ENCODE measurements around the gene WDR48. TPM values are rescaled to one million over a fixed set of nuclear protein-coding genes. Genes with fewer than 3 reads are reported as not detected.

Gene WDR48
- total and polyA plus RNA-seq, 9 of the 15 experiments (the other 6 are each of a cell fraction or from before 2014, with no cell fraction given), result 26.6 to 70.6 (median 48.0) TPM

DNA sequence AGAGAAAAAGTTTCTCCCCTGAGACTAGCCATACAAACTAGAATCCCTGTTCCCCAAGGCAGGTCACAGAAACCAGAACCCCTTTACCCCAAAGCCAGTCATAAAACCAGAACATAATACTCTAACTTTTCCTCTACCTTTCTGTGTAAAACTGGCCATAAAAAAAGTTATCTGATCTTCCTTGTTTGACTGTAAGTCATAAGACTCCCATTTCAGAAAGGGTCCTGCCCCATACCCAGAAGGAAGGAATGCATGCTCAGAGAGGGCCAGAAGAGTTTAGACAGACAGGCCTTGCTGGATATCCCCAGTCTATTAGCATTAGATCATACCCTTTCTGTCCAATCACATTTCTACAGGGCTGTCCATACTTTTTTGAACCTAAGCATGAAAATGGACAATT is 27.3 kb upstream of the WDR48 start (continued):
- TF ChIP-seq PBX2 (CRISPR knock-in tag; IDR thresholded peaks at IDR 0.05; ENCODE audit: low read depth) (no peak), PBX2 (tag; conservative IDR thresholded peaks at IDR 0.05; ENCODE audit: low read depth) (0 out of 2 replicates have a peak, but pooled peaks have one; percentile 13), MTA1 (IDR thresholded peaks at IDR 0.05; ENCODE audit: borderline replicate concordance) (no peak), NR4A1 (CRISPR knock-in tag; IDR thresholded peaks at IDR 0.05) (no peak), NR4A1 (tag; IDR thresholded peaks at IDR 0.05) (peak; percentile 20; the same call in 1 of the 2 replicates), HNRNPLL (IDR thresholded peaks at IDR 0.05; ENCODE audit: low read depth, low read length, poor library complexity, severe bottlenecking) (no peak)

DNA sequence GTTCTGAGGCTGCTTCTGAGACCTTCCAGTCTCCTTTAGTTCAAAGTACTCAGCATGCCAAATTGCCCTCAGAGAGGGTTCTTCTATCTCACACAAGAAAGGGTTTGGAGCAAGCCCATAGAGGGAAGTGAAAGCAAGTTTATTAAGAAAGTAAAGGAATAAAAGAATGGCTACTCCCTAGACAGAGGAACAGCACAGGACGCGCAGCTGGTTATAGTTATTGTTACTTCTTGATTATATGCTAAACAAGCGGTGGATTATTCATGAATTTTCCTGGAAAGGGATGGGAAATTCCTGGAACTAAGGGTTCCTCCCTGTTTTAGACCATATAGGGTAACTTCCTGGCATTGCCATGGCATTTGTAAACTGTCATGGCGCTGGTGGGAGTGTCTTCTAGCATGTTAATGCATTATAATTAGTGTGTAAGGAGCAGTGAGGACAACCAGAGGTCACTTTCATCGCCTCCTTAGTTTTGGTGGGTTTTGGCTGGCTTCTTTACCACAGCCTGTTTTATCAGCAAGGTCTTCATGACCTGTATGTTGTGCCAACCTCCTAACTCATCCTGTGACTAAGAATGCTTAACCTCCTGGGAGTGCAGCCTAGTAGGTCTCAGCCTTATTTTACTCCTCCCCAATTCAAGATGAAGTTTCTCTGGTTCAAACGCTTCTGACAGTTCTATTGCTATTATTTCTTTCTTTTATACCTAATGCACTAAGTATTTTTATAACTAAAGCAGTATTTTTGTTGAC is 26.4 kb upstream of the WDR48 start:
- no TSS peak for BruUV-seq (replicated peaks)
- WGBS (ENCODE audit: insufficient coverage, low coverage, missing lambda C conversion rate), result 46% methylated on average over 6 of the region's 6 CpGs
- no peak for DNase-seq (ENCODE audit: extremely low read depth in 1 of 4, low spot score in 3 of 4)
- H3K36me3 ChIP-seq (ENCODE audit: control insufficient read depth, insufficient read depth, low read length), result no peaks in the 10 kb centered on the region
- H3K4me2 ChIP-seq (ENCODE audit: insufficient read depth, low read length), result no peak overlapping the region
- H3K9me3 ChIP-seq (replicated peaks; ENCODE audit: control insufficient read depth, insufficient read depth, low read depth, low read length), result no peaks in the 10 kb centered on the region
- CTCF ChIA-PET (ENCODE audit: low intra/inter-chr PET ratio), result interaction anchor here (0.6 kb wide), 1 partner anchor 51 kb away, joined by 3 read pairs; no protein-coding TSS in a partner anchor
- FAIRE-seq, result no peak
- intact Hi-C loops (cut with micrococcal nuclease), result no loop called here
- H3K27me3 ChIP-seq (ENCODE audit: control insufficient read depth in 2 of 2, insufficient read depth in 2 of 2, low read length in 2 of 2), result no peaks in the 10 kb centered on the region
- POLR2A ChIA-PET, result no interaction called here
- peaks cover 6 to 50% of the 10 kb centered on the region in 2 experiments; a peak in 4 of 5 replicates for H3K4me1 ChIP-seq (replicated peaks in 1 of 2; ENCODE audit: control insufficient read depth in 2 of 2, insufficient read depth in 2 of 2, low read length in 2 of 2)
- in situ Hi-C loops (cut with MboI), result no loop called here
- no peak overlapping the region for H3K9ac ChIP-seq (ENCODE audit: insufficient read depth in 1 of 2, low read depth in 2 of 2, low read length in 2 of 2)
- no peaks in the 10 kb centered on the region for H3K9me1 ChIP-seq (ENCODE audit: control insufficient read depth, insufficient read depth, low read length)
- no peaks in the 10 kb centered on the region for H4K20me1 ChIP-seq (replicated peaks; ENCODE audit: control insufficient read depth, insufficient read depth, low read length)
- H3K79me2 ChIP-seq (ENCODE audit: control insufficient read depth, insufficient read depth, low read length), result no peaks in the 10 kb centered on the region
- peak overlapping the region; percentile 47 for H2AFZ ChIP-seq (ENCODE audit: low read depth, low read length)
- H3K4me3 ChIP-seq, result no peak overlapping the region
- no peak for ATAC-seq
- no peak overlapping the region for H3K27ac ChIP-seq (ENCODE audit: extremely low read depth, low read depth, low read length)
- no peak for TF ChIP-seq WHSC1 (IDR thresholded peaks at IDR 0.05; ENCODE audit: low read length)
- peak; percentile 78 for TF ChIP-seq ZNF395 (CRISPR knock-in tag; IDR thresholded peaks at IDR 0.05)
- peak; percentile 49; the same call in 1 of the 2 replicates for TF ChIP-seq STAT5A (IDR thresholded peaks at IDR 0.05; ENCODE audit: borderline replicate concordance, low read length)
- no peak for TF ChIP-seq POLR2AphosphoS2 (IDR thresholded peaks at IDR 0.05; ENCODE audit: low read length)
- TF ChIP-seq GATA2 (CRISPR knock-in tag; IDR thresholded peaks at IDR 0.05), result no peak
- TF ChIP-seq ETV6 (IDR thresholded peaks at IDR 0.05; ENCODE audit: borderline replicate concordance in 1 of 2, low read depth in 2 of 2, low read length in 1 of 2), result no peak
- TF ChIP-seq ETV6 (CRISPR knock-in tag; IDR thresholded peaks at IDR 0.05; ENCODE audit: borderline replicate concordance), result no peak
